Activated naive CD4-positive, alpha-beta T cell (primary cell): ENCODE data around the gene HSD17B3.
"Not testable (repeated sequence)": the region's sequence is repeated elsewhere in the genome, so short reads cannot be mapped to it uniquely, and the experiment has no call there.

Experiments
- DNase-seq, 4 experiments: peaks; one replicate each; lab custom pipeline; 2025; lab: John Stamatoyannopoulos, UW

Gene HSD17B3

DNA sequence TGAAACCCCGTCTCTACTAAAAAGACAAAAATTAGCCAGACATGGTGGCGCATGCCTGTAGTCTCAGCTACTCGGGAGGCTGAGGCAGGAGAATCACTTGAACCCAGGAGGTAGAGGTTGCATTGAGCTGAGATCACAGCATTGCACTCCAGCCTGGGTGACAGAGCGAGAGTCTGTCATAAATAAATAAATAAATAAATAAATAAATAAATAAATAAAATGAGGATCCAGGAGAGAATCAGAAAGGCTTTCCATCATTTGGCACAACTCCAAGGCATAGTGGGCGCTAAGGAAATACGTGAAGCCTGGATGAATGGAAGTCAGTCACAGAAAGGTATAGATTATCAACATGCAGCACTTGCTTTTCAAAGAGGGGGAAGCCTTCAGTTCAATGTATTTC is 65.6 kb downstream of the HSD17B3 start:
- not testable (repeated sequence) for DNase-seq

DNA sequence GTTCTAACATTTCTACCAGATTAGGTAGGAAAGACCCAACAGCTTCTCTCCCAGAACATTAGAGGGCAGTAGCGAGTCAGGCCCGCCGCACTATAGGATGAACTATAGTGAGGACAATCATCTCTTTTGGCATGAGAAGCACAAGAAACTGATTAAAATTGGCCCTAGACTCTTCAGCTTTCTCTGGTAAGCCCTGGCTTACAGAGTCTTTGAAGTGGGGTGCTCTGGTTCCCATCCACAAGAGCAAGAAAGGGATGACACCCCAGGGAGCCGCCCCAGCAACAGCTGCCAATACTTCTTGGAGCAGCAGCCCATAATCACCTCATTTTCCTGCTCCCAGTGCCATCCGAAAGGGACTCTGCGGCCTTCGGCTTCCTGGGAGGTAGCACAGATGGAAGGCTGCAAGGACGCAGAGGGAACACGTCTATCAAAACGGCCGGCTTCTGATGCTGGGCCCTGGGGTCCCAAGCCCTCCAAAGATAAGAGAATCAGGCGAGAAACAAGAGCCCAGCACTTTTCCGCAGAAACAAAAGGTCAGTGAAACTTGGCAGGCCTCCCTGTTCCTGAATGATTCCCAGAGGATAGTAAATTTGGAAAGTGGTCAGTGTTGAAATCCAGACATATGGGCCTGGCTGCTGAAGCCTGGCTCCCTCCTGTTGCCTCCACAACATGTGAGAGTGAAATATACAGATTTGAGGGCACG is 69.3 kb downstream of the HSD17B3 start:
- no peak for DNase-seq

DNA sequence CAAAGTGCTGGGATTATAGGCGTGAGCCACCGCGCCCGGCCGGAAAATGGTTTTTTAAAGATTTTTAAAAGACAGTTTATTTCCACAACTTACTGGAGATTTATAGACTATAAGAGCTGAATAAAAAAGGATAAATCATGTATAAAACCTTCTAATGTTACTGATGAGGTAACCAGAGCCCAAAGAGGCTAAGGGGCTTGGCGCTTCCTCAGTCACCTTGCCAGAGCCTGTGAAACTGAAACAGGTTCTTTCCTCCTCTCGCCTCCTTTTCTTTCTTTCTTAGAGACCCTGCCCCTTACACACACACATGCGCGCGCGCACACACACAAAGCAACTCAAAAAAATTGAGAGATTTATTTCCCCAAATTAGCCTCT is 69.8 kb downstream of the HSD17B3 start:
- no peak for DNase-seq

DNA sequence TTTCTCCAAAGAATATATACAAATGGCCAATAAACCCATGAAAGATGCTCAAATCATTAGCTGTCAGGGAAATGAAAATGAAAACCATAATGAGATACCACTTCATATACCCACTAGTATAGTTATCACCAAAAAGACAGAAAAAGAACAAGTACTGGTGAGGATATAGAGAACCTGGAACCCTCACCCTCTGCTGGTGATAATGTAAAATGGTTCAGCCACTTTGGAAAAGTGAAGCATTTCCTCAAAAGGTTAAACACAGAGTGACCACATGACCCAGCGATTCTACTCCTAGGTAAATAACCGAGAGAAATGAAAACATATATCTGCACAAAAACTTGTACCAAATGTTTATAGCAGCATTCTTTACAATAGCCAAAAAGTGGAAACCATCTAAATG is 72.0 kb downstream of the HSD17B3 start:
- no peak for DNase-seq

DNA sequence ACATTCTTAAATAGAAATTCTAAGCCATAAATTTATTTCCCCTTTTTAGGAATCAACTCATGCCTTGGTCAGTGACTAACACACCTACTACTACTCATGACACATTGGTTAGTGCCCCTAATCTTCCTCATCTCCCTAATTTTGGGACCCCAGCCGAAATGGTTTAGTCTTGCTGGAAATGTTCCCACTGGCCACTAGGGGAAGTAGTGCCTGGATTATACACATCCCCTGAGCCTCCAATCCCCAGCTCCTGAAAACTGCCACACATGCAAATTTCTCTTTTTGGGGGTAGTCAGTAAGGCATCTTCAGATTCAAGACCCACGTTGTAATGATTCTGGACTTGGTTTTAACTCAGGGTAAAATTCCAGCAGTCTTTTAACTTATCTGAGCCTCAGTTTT is 79.8 kb downstream of the HSD17B3 start:
- no peak for DNase-seq

DNA sequence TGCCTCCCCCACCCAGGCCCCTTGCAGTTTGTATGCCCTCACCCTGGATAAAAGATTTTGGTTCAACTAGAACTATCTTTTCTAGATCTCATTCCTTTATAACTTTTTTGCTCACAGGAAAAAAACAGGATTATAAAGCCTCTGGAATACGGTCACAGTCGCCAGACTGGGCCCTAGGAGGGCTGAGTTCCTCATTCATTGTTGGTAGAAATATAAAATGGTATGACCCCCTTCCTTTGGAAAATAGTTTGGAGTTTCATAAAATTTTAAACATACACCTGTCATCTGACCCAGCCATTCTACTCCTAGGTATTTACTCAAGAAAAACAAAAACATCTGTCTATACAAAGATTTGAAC is 82.1 kb downstream of the HSD17B3 start:
- DNase-seq: no peak

DNA sequence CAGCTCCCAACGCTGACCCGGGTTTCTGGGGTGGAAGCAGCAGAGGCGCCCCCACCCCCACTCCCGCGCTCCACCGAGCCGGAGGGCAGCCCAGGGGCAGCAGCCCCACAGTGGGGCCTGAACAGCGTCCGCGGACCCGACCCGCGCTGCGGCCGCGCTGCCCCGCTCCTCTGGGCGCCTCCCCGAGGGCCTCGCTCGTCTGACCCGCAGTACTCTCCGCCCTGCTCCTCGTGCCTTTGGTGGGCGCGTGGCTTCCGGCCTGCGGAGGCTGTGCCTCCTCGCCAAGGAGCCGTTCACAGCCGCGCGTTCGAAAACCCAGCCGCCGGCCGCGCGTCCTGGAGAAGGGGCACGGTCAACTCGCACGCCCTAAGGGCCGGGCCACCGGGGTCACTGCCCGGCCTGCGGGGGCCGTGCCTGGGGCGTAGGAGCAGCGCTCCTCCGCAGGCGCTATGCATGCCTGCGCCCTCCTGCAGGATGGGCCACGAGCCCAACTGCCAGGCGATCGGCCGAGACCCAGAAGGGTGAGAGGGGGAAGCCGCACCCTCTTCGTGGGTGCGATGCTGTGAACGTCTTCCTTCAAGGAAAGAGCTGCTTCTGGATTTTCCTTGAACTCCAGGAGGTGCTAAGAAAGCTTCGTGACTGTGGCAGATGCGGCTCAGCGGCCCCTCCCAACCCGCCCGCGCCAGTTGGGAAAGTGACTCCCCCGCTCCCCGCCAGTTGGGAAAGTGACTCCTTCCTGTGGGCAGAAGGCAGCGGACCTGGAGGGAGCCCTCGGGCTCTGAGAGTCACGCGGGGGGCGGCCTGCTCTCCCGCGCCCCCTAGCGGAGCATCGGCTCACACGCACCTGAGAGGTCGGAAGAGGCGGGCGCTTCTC is 82.7 kb downstream of the HSD17B3 start:
- DNase-seq: peak in 2 of 4 experiments; percentile 10 to 16

DNA sequence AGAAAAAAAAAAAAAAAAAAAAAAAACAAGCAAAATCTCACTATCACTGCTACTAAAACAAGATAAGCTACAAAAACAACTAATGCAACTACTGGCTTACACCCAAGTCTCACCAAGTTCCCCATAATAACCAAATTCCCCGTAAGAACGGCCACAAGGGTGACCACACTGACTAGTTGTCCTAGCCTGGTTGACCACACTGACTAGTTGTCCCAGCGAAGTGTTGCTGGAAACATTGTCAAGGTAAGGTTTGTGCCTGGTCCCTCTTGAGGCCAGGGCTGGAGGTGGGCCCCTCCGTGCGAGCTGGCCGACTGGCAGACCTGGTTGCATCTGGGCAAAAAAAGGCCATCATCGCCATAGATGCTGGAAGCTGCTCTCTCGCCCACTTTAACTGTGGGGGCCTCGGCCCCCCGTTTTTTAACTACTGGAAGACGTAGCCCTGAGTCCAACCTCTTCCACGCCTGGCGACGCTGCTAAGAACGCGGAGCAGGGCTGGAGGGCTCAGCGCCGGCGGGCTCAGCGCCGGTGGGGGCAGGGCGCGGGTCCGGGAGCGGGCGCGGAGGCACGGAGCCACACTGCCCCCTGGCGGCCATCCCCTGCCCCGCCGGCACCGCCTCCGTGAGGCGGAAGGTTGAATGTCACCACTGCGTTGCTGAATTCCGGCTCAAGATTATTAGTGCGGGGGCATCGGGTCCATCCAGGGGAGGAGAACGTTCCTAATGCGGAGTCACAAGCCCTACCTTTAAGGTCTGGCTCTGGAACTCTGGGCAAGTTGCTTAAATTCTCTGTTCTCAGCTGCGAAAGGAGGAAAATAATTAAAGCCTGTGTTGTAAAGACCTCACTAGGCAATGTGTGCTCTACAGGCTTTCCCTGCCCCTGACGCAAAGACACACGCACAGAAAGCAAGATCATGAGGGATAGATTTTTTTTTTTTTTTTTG is 84.0 kb downstream of the HSD17B3 start:
- DNase-seq: peak; percentile 39 to 75 (median 58)

DNA sequence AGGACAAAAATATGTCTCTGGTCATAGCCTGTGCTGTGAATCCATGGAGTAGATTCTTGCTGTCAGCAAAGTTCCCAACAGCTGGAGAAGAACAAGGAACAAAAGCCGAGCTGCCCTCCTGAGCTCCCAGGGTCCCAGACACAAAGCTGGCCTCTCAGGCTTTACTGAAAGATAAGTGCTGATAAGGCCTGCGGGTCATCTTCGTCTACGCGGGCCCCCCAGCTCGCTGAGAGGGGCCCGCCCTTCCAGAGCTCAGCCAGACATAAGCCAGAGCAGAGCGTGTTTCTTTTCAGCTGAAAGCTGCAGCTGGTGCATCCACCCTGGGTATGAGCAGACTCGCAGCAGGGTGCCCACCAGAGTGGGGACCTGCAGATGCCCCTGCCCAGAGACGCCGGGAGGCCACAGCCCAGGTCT is 84.7 kb downstream of the HSD17B3 start:
- no peak for DNase-seq

DNA sequence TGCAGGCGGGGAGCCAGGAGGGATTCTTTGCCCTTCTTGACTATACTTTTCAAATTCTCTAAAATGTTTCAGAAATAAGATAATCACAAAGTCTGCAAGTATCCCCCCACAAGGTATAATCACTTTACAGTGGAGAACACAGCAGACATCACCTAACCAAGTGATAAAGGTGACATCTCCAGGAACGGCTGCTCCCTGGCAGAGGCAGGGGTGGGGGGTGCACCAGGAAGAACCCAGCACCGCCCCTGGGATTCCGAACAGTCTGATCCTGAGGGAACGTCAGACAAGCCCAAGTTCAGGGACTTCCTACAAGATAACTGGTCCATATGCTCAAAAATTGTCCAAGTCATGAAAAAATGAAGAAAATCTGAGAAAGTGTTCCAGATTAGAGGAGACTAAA is 85.4 kb downstream of the HSD17B3 start:
- DNase-seq: no peak

DNA sequence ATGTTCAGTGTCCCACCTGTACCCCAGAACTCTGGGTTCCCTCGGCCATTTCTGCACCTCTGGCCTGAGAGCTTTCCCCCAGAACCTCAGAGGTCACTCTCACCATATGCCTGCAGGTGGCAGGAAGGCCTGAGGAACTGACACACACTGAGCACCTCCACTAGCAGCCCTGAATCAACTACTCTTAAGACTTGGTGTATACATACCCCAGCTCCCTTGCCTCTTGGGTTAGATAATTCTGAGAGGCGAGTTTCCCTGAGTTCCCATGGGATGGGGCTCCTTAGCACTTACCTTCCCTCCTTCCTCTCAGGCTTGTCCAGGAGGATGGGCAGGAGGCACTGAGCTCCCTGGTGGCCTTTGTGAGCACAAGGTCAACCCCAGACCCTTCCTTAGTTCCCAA is 86.1 kb downstream of the HSD17B3 start:
- no peak for DNase-seq

DNA sequence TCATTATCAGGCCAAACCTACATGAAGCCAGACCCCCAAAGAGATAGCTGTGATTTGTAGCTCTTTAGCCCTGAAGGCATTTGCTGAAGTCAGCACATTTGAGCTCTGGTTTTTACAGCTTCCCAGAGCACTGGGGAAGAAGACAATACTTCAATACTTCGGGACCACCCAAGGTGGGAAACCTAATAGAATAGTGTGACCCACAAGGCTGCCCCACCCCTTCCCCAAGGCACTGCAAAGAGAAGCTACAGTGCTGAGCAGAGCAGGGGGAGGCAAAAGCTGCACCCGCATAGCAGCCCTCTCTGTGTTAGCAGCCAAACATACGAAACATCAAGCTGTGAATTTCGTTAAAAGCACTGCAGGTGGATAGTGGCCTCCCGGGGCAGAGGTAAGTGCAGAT is 87.3 kb downstream of the HSD17B3 start:
- no peak for DNase-seq

DNA sequence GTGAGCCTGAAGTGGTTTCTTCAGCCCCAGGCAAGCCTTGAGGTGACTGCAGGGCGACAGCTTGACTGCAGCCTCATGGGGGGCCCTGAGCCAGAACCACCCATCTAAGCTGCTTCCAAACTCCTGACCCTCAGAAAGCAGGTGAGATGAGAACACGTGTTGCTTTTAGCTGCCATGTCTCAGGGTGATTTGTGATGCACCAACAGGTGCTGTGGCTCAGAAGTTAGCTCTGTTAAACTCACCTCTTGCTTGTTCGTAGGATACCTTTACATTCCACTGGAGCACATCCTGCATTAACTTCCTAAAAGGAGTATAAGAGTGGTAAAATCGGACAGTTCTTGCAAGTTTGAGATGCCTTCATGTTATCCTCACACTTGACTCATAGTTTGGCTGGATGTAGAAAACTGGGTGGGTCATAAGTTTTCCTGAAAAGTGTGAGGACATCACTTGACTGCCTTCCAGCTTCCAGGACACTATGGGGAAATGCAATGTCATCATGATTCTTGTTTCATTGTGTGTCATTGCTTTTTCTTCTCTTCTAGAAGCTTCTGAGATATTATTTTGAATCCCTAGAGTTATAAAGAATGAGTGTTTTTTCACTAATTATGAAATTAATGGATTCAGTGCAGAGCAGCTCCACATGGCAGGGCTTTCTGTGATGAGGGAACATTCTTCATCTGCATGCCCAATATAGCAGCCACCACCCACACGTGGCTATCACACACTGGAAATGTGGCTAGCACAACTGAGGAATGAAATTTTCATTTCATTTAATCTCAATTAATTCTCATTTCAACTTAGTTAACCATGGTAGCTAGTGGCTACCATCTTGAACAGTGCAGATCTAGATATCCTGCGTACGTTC is 92.3 kb downstream of the HSD17B3 start:
- DNase-seq: no peak

DNA sequence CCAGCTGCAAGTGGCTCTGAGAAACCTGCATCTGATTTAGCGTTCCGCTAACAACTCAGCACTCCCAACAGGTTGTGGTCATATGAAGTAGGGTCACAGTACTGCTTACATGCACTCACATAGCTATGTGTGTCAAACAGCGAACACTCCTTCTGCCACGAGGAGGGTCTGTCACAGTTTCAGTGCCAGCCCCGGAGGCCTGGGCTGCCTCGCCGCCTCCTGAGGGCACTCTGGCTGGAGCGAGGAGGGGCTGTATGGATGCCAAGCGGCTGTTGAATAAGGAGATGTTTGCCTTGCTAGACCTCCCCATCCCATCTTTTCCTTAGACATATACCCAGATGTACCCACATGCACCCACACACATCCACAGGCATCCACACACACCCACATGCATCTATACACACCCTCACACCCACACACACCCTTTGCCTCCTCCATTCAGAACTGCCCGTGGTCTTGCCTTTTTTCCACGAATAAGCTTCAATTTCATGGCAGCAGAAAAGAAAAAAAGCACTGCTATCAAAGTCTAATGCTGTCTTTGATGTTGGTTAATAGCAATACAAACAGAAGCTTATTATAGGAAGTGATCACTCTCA is 95.7 kb downstream of the HSD17B3 start:
- no peak for DNase-seq

DNA sequence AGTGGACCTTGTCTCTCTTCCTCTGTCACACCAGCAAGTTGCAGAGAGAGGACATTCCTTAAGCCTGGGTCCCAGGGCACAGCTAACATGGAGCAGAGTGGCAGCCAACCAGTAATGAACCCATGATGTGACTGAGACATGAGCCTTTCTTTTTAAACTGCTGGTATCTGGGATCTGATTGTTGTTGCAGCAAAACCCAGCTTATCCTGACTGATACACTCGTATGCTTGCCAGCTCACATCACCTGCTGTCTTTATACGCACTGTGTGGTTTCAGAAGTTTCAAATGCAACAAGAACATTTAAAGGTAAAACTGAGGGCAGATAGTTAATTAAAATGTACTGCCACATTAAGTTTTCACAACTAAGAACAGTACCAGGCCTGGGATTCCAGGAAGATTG is 97.1 kb downstream of the HSD17B3 start:
- DNase-seq: no peak

DNA sequence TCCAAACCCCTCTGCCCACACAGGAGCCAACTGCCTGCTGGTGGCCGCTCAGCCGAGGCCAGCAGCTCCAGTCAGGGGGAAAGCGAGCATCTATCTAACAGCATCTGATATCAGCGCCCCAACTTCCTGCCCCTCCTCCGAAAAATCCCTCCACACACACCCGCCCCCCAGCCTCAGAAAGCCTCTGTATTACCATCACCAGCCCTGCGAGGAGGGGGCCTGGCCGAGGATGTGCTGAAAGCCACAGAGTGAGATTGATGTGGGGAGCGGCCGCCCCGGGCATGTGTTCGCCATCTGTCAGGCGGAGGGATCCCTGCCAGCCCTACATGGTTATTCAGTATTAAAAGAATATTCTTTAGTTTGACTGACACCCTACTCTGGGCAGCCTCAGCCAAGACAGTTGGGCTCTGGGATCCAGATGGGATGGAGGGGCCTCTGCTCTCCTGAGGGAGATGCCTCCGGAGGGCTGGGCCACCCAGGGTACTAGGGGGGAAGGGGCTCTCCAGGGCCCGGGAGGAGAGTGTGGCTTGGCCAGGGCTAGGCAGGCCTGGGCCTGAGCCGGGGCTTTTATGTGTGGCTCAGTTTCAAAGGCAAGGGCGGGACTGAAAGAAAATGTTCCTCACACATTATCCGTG is 98.0 kb downstream of the HSD17B3 start:
- no peak for DNase-seq

DNA sequence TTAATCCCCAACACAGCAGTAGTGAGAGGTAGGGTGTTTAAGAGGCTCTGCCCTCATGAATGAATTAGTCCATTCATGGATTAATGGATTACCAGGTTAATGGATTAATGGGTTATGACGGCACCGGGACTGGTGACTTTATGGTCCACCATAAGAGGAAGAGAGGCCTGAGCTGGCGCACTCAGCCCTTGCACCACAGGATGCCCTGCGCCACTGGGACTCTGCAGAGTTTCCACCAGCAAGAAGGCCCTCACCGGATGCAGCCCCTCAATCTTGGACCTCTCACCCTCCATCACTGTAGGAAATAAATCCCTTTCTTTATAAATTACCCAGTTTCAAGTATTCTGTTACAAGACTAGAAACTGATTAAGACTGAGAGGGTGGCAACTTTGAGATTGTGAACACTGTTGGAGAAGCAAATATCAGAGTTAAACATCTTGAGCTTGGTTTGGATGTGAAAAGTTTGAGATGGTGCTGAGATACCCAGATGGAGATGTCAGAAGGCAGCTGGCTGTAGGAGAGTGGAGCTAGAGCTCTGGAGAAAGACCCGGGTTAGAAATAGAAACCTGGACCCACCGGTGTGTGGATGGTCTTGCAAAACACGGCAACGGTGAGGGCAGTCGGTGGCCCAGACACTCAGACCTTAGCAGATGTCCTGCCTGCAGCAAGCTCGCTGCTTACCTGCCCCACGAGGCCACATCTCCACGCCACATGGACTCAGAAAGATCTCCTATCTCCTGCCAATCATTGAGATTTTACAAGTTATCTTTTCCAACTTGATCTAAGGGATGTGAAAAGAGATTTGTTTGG is 98.8 kb downstream of the HSD17B3 start:
- DNase-seq: no peak

DNA sequence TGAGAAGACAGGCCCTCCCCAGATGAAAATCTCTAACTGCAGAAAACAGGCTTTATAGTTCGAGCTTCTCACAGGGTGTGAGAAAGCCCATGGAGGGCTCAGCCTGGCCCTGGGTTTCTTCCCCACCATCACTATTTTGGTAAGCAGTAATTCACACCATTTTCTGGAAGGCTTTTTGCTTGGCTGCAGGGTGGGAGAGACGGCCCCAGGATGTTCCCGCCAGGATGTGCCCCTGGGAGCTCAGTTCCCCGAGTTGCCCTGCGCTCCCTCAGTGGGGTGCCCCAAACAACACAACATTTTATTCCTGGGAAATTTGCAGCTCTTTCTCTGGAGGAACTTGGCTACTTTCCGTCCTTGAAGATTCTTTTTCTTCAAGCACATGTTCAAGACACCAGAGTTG is 100.8 kb downstream of the HSD17B3 start:
- no peak for DNase-seq

DNA sequence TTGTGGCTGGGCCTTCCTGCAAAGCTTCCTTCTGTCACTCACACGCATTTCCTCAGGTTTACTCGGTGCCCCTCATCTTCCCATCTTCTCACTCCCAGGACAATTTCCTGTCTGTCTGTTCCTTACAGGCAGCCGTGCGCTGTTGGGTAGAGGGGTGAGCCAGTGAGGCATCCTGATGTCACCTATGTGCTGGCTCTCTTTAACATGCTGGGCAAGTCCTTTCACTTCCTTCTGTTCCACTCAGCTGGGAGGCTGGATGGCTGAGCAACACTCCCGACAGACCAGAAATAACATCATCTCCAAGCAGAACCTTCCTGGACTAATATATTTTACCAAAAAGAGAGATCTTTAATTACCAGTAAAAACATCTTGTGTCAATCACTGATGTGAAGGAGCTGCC is 103.0 kb downstream of the HSD17B3 start:
- DNase-seq: no peak

DNA sequence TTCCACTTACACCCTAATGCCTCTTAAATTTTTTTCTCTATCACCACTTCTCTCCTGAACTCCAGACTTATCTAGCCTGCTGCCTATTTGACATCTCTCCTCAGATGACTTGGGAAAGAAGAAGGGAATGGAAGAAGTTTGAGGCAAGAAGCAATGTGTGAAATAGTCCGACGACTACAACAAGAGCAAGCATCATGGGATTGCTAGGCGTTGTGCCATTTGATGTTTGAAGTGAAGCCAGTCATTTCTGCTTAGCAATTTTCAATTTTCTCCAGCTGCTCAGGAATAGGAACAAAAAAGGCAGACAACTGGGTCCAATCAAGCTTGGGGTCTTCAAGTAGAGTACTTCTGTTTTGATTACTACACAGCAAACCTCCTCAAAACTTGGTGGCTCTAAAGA is 106.4 kb downstream of the HSD17B3 start:
- no peak for DNase-seq
